ENCODE results near the gene PAPPA. TPM values are rescaled to one million over a fixed set of nuclear protein-coding genes. Genes with fewer than 3 reads are reported as not detected.

Gene PAPPA
- total RNA-seq, 1 experiment from 2014 or later = 0.17 TPM

DNA sequence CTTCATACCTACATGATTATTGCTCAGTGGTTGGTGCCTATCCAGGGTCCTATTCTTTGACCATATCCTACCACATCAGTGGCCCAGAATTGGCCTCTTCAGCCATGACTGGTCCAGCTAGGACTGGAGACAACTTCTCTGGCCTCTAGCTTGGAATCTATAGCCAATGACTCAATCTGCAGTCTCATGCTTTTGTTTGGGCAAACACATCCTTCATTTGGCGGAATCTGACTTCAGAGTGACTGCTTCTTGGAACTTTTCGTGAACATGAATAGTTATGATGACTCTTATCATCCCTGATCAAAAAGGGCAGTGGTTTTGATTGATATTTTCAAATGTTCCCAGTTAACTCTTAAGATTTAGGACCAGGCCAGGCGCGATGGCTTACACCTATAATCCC, 134.1 kb downstream of the PAPPA start:
- peaks cover 24% of the 10 kb centered on the region; the same call in 1 of the 2 replicates for H3K27me3 ChIP-seq (ENCODE audit: insufficient read depth, low read length)
- peaks cover 11% of the 10 kb centered on the region; the same call in 1 of the 2 replicates for H3K4me1 ChIP-seq (ENCODE audit: insufficient read depth, low read length)
- H2BK12ac ChIP-seq (ENCODE audit: insufficient read length, low read depth, low read length) = no peak overlapping the region
- H3T11ph ChIP-seq (ENCODE audit: low read length) = no peak overlapping the region
- H4K8ac ChIP-seq (replicated peaks; ENCODE audit: insufficient read length, low read depth, low read length) = no peak overlapping the region
- H2BK20ac ChIP-seq (ENCODE audit: low read depth, low read length, poor library complexity, severe bottlenecking) = no peak overlapping the region
- H3K23ac ChIP-seq (ENCODE audit: insufficient read length, low read depth, low read length) = no peak overlapping the region
- no peak overlapping the region; a peak in 1 of 7 replicates for H3K27ac Mint-ChIP-seq
- no peak overlapping the region for H3K14ac ChIP-seq (ENCODE audit: insufficient read depth, low read length)
- peaks cover 45% of the 10 kb centered on the region in 2 experiments for H3K4me1 Mint-ChIP-seq
- H3K79me1 ChIP-seq (ENCODE audit: insufficient read depth, low read depth, low read length, poor library complexity, severe bottlenecking) = no peaks in the 10 kb centered on the region
- H4K5ac ChIP-seq (ENCODE audit: insufficient read length, low read depth, low read length) = no peak overlapping the region
- no peaks in the 10 kb centered on the region for H4K20me1 ChIP-seq (ENCODE audit: control insufficient read depth, insufficient read depth, insufficient read length)
- peaks cover 4% of the 10 kb centered on the region for H3K23me2 ChIP-seq (ENCODE audit: insufficient read length, low read depth, low read length, poor library complexity, severe bottlenecking)
- H3K36me3 Mint-ChIP-seq (ENCODE audit: insufficient read depth in 1 of 3, low read depth in 3 of 3) = no peaks in the 10 kb centered on the region
- WGBS (ENCODE audit: extremely low coverage, insufficient read length, low lambda C conversion rate) = no CpG with 5 or more reads among the region's 4 CpGs
- H3K18ac ChIP-seq (ENCODE audit: insufficient read length, low read depth, low read length) = no peak overlapping the region
- H3K4me3 Mint-ChIP-seq = no peak overlapping the region
- H2AFZ ChIP-seq (ENCODE audit: low read length) = no peak overlapping the region
- H3K79me2 ChIP-seq (ENCODE audit: insufficient read depth, low read length) = no peaks in the 10 kb centered on the region
- H3K9me3 ChIP-seq (ENCODE audit: control insufficient read depth, low read depth, low read length) = no peaks in the 10 kb centered on the region
- no peak overlapping the region for H3K9ac ChIP-seq (ENCODE audit: extremely low read depth, insufficient read length, low read length)
- H3K27me3 Mint-ChIP-seq (ENCODE audit: low read depth) = peaks cover 71% of the 10 kb centered on the region
- no peak overlapping the region for H3K27ac ChIP-seq (ENCODE audit: insufficient read length, low read depth, low read length)
- no peak for TF ChIP-seq CTCF (conservative IDR thresholded peaks at IDR 0.05)
- H2BK120ac ChIP-seq (ENCODE audit: low read depth, low read length, poor library complexity, severe bottlenecking) = no peak overlapping the region
- H2BK5ac ChIP-seq (ENCODE audit: insufficient read length, low read length) = no peak overlapping the region
- no peak overlapping the region for H2BK15ac ChIP-seq (ENCODE audit: low read depth, low read length)
- H3K56ac ChIP-seq (ENCODE audit: insufficient read length, low read depth, low read length) = no peak overlapping the region
- no peak overlapping the region for H4K91ac ChIP-seq (ENCODE audit: insufficient read length, low read depth, low read length)
- H2AK5ac ChIP-seq (ENCODE audit: insufficient read length, low read length) = peak overlapping the region; percentile 31
- H3K9me3 Mint-ChIP-seq = no peaks in the 10 kb centered on the region; a peak in 2 of 5 replicates
- H3K4me2 ChIP-seq (ENCODE audit: insufficient read depth, insufficient read length, low read length) = no peak overlapping the region
- DNase-seq = no peak
- no peak overlapping the region for H3K4ac ChIP-seq (ENCODE audit: low read depth, low read length)

Measured in H9 (cell line).